MM.1S (cell line): Measurements from ENCODE around the gene BCL2.

Experiments
- CTCF ChIP-seq: fragments of 300-600 bp; sonication (generic); IDR thresholded peaks from 2 replicates; pipeline ENCODE4 v1.5.1; 2016; ENCODE audit warnings: antibody characterized with exemption, low read length, mixed read lengths
- EZH2 ChIP-seq: fragments of 300-600 bp; sonication (generic); optimal IDR thresholded peaks from 2 replicates; pipeline ENCODE3; 2017; ENCODE audit warnings: low read depth, mild to moderate bottlenecking, antibody characterized with exemption, low read length, mixed read lengths

GRCh38 chr18:63158012-63158631, 161.4 kb downstream of the BCL2 start:
- TF ChIP-seq CTCF (no peak), EZH2 (no peak)
